Neuronal stem cell (in vitro differentiated cells): Measurements from ENCODE around the gene ZFP64.
"Not testable (repeated sequence)": the region's sequence is repeated elsewhere in the genome, so short reads cannot be mapped to it uniquely, and the experiment has no call there.

Source experiments
- DNase-seq: peaks from one replicate; pipeline ENCODE4 v3.0.0-alpha.2; 2013; ENCODE audit warnings: low spot score
- H2AFZ ChIP-seq: one replicate; pipeline ENCODE4 v1.6.1; 2013; ENCODE audit warnings: mild to moderate bottlenecking, low read length, inconsistent platforms
- H2AK5ac ChIP-seq: 2 replicates; pipeline ENCODE4 v1.6.1; 2013; ENCODE audit warnings: low read depth, mild to moderate bottlenecking, inconsistent platforms, low read length, moderate library complexity, mixed read lengths
- H2BK120ac ChIP-seq: 2 replicates; pipeline ENCODE4 v1.6.1; 2013; ENCODE audit warnings: low read depth, mild to moderate bottlenecking, inconsistent platforms, low read length, moderate library complexity, mixed read lengths
- H2BK12ac ChIP-seq: one replicate; pipeline ENCODE4 v1.6.1; 2013; ENCODE audit warnings: low read length, inconsistent platforms
- H2BK15ac ChIP-seq: 2 replicates; pipeline ENCODE4 v1.6.1; 2013; ENCODE audit warnings: mild to moderate bottlenecking, low read length, inconsistent platforms, mixed read lengths
- H2BK5ac ChIP-seq: one replicate; pipeline ENCODE4 v1.6.1; 2013; ENCODE audit warnings: inconsistent platforms, mild to moderate bottlenecking, low read length, moderate library complexity
- H3K14ac ChIP-seq: one replicate; pipeline ENCODE4 v1.6.1; 2013; ENCODE audit warnings: low read length, inconsistent platforms
- H3K18ac ChIP-seq: 2 replicates; pipeline ENCODE4 v1.6.1; 2013; ENCODE audit warnings: low read length, inconsistent platforms
- H3K23ac ChIP-seq: 2 replicates; pipeline ENCODE4 v1.6.1; 2013; ENCODE audit warnings: low read depth, mild to moderate bottlenecking, mixed read lengths, low read length, inconsistent platforms; ENCODE audit not compliant: poor library complexity
- H3K27ac ChIP-seq: replicated peaks from 3 replicates; pipeline ENCODE4 v1.5.1; 2013; ENCODE audit warnings: low read length, inconsistent platforms
- H3K27me3 ChIP-seq, 3 experiments: 2 replicates each; pipeline ENCODE4 v1.6.1; 2013; ENCODE audit warnings: low read length in 3 of 3, mild to moderate bottlenecking in 2 of 3, inconsistent platforms in 1 of 3, low read depth in 1 of 3, mixed read lengths in 1 of 3, moderate library complexity in 1 of 3; ENCODE audit not compliant: control insufficient read depth in 3 of 3, insufficient read depth in 3 of 3
- H3K36me3 ChIP-seq, 2 donors: replicated peaks in 1 of 2; 2 replicates each; pipeline ENCODE4 v1.6.1; 2013; ENCODE audit warnings: low read length in 2 of 2; ENCODE audit not compliant: control insufficient read depth in 2 of 2, insufficient read depth in 2 of 2
- H3K4ac ChIP-seq: 2 replicates; pipeline ENCODE4 v1.6.1; 2013; ENCODE audit warnings: inconsistent platforms, mild to moderate bottlenecking, low read length, moderate library complexity
- H3K4me1 ChIP-seq, 2 donors: 1 replicate in 1 of 2; 2 replicates in 1 of 2; pipeline ENCODE4 v1.6.1; 2013; ENCODE audit warnings: low read length in 2 of 2, low read depth in 1 of 2; ENCODE audit not compliant: control insufficient read depth in 2 of 2, insufficient read depth in 1 of 2
- H3K4me2 ChIP-seq: one replicate; pipeline ENCODE4 v1.6.1; 2013; ENCODE audit warnings: mild to moderate bottlenecking, low read length, inconsistent platforms; ENCODE audit not compliant: insufficient read depth, poor library complexity, severe bottlenecking
- H3K4me3 ChIP-seq, 2 donors: 2 replicates each; pipeline ENCODE4 v1.5.1; 2013; ENCODE audit warnings: low read length in 2 of 2, mild to moderate bottlenecking in 2 of 2, inconsistent platforms in 1 of 2, moderate library complexity in 1 of 2
- H3K79me1 ChIP-seq: one replicate; pipeline ENCODE4 v1.6.1; 2013; ENCODE audit warnings: low read depth, mild to moderate bottlenecking, inconsistent platforms, low read length, moderate library complexity
- H3K9ac ChIP-seq: one replicate; pipeline ENCODE4 v1.6.1; 2013; ENCODE audit warnings: mild to moderate bottlenecking, low read depth, low read length, inconsistent platforms; ENCODE audit not compliant: poor library complexity
- H3K9me3 ChIP-seq, 2 donors: replicated peaks in 1 of 2; 2 replicates each; pipeline versions ENCODE3 to v1.6.1; 2013; ENCODE audit warnings: low read length in 2 of 2, mild to moderate bottlenecking in 2 of 2, inconsistent platforms in 1 of 2, low read depth in 1 of 2, mixed read lengths in 1 of 2, moderate library complexity in 1 of 2; ENCODE audit not compliant: control insufficient read depth in 2 of 2, insufficient read depth in 1 of 2
- H4K8ac ChIP-seq: one replicate; pipeline ENCODE4 v1.6.1; 2013; ENCODE audit warnings: low read depth, mild to moderate bottlenecking, inconsistent platforms, low read length, moderate library complexity
- H4K91ac ChIP-seq: one replicate; pipeline ENCODE4 v1.6.1; 2013; ENCODE audit warnings: low read length, low read depth, mild to moderate bottlenecking, inconsistent platforms; ENCODE audit not compliant: poor library complexity
- WGBS, 2 donors: extraction: QIAGEN DNeasy Blood & Tissue Kit; methylation state at CpG; one replicate each; pipeline ENCODE4 v1.1.7; 2013; ENCODE audit warnings: missing lambda C conversion rate in 2 of 2, mixed read lengths in 1 of 2; ENCODE audit not compliant: insufficient read length in 2 of 2, insufficient replicate concordance in 1 of 2; ENCODE audit errors: extremely low coverage in 2 of 2; 5-methylcytosine and 5-hydroxymethylcytosine counted together

Gene ZFP64

GRCh38 chr20:52229346-52229745 lies 37.8 kb upstream of the ZFP64 start:
- H3K9ac ChIP-seq, H3K4me2 ChIP-seq, H3K79me1 ChIP-seq, H3K23ac ChIP-seq, H2AK5ac ChIP-seq, H3K4me1 ChIP-seq, H2BK12ac ChIP-seq, H4K91ac ChIP-seq, H3K14ac ChIP-seq, H3K27ac ChIP-seq, H2BK15ac ChIP-seq, H4K8ac ChIP-seq, H3K27me3 ChIP-seq, H3K36me3 ChIP-seq, DNase-seq, H2BK120ac ChIP-seq, H3K4ac ChIP-seq, H3K18ac ChIP-seq, H3K9me3 ChIP-seq, H2AFZ ChIP-seq, H2BK5ac ChIP-seq, H3K4me3 ChIP-seq: not testable (repeated sequence)
- WGBS, 2 donors = no CpG with 5 or more reads among the region's 1 CpG

- H4K91ac ChIP-seq = no peak overlapping the region
- no peak overlapping the region for H3K4me2 ChIP-seq
- no peak overlapping the region for H3K4ac ChIP-seq
- peaks cover 0 to 2% of the 10 kb centered on the region in 2 donors for H3K4me1 ChIP-seq
- peaks cover 0 to 7% (median 0%) of the 10 kb centered on the region in 3 experiments for H3K27me3 ChIP-seq
- H4K8ac ChIP-seq = no peak overlapping the region
- no peak overlapping the region for H2AFZ ChIP-seq
- no CpG with 5 or more reads among the region's 3 CpGs for WGBS, 2 donors
- no peak overlapping the region for H2BK5ac ChIP-seq
- no peak for DNase-seq
- H3K27ac ChIP-seq = no peak overlapping the region
- H2BK15ac ChIP-seq = no peak overlapping the region
- no peaks in the 10 kb centered on the region for H3K36me3 ChIP-seq
- no peak overlapping the region for H2AK5ac ChIP-seq
- H2BK120ac ChIP-seq = no peak overlapping the region
- H3K18ac ChIP-seq = no peak overlapping the region
- H3K9ac ChIP-seq = no peak overlapping the region
- H3K4me3 ChIP-seq = no peak overlapping the region
- H3K9me3 ChIP-seq = no peaks in the 10 kb centered on the region
- H3K79me1 ChIP-seq = no peaks in the 10 kb centered on the region
- no peak overlapping the region for H3K23ac ChIP-seq
- no peak overlapping the region for H3K14ac ChIP-seq
- no peak overlapping the region for H2BK12ac ChIP-seq
Measured at GRCh38 chr20:52226370-52226769, 34.8 kb upstream of the ZFP64 start.

GRCh38 chr20:52224920-52225319 lies 33.3 kb upstream of the ZFP64 start:
- Histone ChIP-seq H2BK5ac (no peak overlapping the region), H3K9me3 (peaks cover 4 to 5% of the 10 kb centered on the region in 2 donors), H3K79me1 (no peaks in the 10 kb centered on the region), H4K8ac (no peak overlapping the region), H2BK15ac (no peak overlapping the region), H3K23ac (no peak overlapping the region), H3K36me3 (no peaks in the 10 kb centered on the region), H3K14ac (no peak overlapping the region), H3K18ac (no peak overlapping the region), H4K91ac (no peak overlapping the region), H3K4ac (no peak overlapping the region), H2BK120ac (no peak overlapping the region), H2BK12ac (no peak overlapping the region), H3K4me2 (no peak overlapping the region), H2AFZ (no peak overlapping the region), H3K4me3 (no peak overlapping the region), H3K4me1 (no peaks in the 10 kb centered on the region), H3K9ac (peak overlapping the region; percentile 60), H2AK5ac (no peak overlapping the region), H3K27ac (no peak overlapping the region), H3K27me3 (no peaks in the 10 kb centered on the region)
- no CpG with 5 or more reads among the region's 3 CpGs for WGBS, 2 donors
- DNase-seq = no peak

- H3K14ac ChIP-seq, DNase-seq, H3K4ac ChIP-seq, H2AFZ ChIP-seq, H2BK5ac ChIP-seq, H3K27ac ChIP-seq, H4K91ac ChIP-seq, H3K23ac ChIP-seq, H3K4me1 ChIP-seq, H3K9ac ChIP-seq, H2AK5ac ChIP-seq, H3K27me3 ChIP-seq, H3K79me1 ChIP-seq, H4K8ac ChIP-seq, H2BK120ac ChIP-seq, H3K36me3 ChIP-seq, H3K4me2 ChIP-seq, H2BK12ac ChIP-seq, H3K9me3 ChIP-seq, H3K18ac ChIP-seq, H3K4me3 ChIP-seq, H2BK15ac ChIP-seq: not testable (repeated sequence)
- no CpG with 5 or more reads among the region's 4 CpGs for WGBS, 2 donors
Measured at GRCh38 chr20:52221362-52221761, 29.8 kb upstream of the ZFP64 start.
